ENCODE results near the gene COL6A3.

Gene COL6A3

DNA sequence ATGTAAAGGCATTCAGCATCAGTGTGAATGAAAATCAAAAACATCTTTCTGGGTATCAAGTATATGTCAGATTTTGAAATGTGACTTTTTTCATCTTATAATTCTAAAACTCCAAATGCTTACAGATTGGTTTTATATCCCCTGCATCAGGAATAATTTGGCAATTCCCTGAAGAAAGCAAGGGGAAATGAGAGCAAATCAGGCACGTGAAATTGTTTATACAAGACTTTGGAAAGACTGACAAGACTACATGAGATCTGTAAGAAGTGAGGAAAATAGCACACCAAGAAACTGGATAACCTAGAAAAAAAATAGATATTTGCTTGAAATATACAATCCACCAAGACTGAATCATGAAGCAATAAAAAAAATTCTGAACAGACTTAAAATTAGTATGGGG lies 13.8 kb downstream of the COL6A3 start:
- Histone ChIP-seq H3K36me3 (no peaks in the 10 kb centered on the region), H3K4me1 (ENCODE audit: control insufficient read depth in 1 of 2, insufficient read depth in 1 of 2, low read depth in 1 of 2, low read length in 1 of 2) (no peaks in the 10 kb centered on the region), H3K27ac (no peak overlapping the region), H3K9me3 (no peaks in the 10 kb centered on the region), H3K4me3 (ENCODE audit: low read depth in 1 of 2, low read length in 1 of 2) (no peak overlapping the region), H3K27me3 (peaks cover 40% of the 10 kb centered on the region)
- TF ChIP-seq, protein P1, sequence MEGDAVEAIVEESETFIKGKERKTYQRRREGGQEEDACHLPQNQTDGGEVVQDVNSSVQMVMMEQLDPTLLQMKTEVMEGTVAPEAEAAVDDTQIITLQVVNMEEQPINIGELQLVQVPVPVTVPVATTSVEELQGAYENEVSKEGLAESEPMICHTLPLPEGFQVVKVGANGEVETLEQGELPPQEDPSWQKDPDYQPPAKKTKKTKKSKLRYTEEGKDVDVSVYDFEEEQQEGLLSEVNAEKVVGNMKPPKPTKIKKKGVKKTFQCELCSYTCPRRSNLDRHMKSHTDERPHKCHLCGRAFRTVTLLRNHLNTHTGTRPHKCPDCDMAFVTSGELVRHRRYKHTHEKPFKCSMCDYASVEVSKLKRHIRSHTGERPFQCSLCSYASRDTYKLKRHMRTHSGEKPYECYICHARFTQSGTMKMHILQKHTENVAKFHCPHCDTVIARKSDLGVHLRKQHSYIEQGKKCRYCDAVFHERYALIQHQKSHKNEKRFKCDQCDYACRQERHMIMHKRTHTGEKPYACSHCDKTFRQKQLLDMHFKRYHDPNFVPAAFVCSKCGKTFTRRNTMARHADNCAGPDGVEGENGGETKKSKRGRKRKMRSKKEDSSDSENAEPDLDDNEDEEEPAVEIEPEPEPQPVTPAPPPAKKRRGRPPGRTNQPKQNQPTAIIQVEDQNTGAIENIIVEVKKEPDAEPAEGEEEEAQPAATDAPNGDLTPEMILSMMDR (IDR thresholded peaks at IDR 0.05) = no peak

DNA sequence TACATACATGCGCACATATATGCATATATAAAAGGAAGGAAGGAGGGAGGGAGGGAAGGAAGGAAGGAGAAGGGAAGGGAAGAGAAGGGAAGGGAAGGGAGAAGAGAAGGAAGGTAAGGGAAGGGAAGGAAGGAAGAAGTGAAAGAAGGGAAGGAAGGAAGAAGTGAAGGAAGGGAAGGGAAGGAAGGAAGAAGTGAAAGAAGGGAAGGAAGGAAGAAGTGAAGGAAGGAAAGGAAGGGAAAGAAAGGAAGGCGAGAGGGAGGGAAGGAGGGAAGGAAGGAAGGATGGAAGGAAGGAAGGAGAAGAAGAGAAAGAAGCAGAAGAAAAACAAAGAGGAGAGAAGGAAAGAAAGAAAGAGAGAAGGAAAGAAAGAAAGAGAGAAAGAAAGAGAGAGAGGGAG lies 16.9 kb downstream of the COL6A3 start:
- H3K27ac ChIP-seq = no peak overlapping the region
- H3K4me3 ChIP-seq (ENCODE audit: low read depth in 1 of 2, low read length in 1 of 2) = no peak overlapping the region
- no peaks in the 10 kb centered on the region for H3K4me1 ChIP-seq (ENCODE audit: control insufficient read depth in 1 of 2, insufficient read depth in 1 of 2, low read depth in 1 of 2, low read length in 1 of 2)
- no peaks in the 10 kb centered on the region for H3K9me3 ChIP-seq
- TF ChIP-seq, protein P1 (IDR thresholded peaks at IDR 0.05) = no peak
- H3K36me3 ChIP-seq = no peaks in the 10 kb centered on the region
- H3K27me3 ChIP-seq = peaks cover 22% of the 10 kb centered on the region

DNA sequence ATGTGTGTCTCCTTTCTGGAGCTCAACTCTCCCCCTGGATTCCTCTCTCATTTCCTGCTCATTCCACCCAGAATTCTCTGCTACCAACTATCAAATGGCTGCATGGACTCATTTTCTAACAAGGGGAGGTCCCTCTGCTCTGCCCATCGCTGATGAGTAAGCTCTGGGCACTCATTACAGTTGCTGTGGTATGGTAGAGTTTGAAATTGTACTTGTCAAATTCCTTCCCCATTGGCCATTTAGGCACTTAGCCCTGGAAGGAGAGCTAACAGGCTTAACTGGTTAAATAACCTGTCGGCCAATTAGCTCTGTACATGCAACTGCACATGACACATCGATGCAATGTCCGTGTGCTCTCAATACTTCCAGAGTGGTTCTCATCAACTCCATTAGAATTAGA lies 20.4 kb downstream of the COL6A3 start:
- no peaks in the 10 kb centered on the region for H3K9me3 ChIP-seq
- H3K4me3 ChIP-seq (ENCODE audit: low read depth in 1 of 2, low read length in 1 of 2) = no peak overlapping the region
- H3K36me3 ChIP-seq = no peaks in the 10 kb centered on the region
- H3K4me1 ChIP-seq (ENCODE audit: control insufficient read depth in 1 of 2, insufficient read depth in 1 of 2, low read depth in 1 of 2, low read length in 1 of 2) = no peaks in the 10 kb centered on the region
- H3K27ac ChIP-seq = no peak overlapping the region
- peaks cover 12% of the 10 kb centered on the region for H3K27me3 ChIP-seq
- TF ChIP-seq, protein P1 (IDR thresholded peaks at IDR 0.05) = no peak

DNA sequence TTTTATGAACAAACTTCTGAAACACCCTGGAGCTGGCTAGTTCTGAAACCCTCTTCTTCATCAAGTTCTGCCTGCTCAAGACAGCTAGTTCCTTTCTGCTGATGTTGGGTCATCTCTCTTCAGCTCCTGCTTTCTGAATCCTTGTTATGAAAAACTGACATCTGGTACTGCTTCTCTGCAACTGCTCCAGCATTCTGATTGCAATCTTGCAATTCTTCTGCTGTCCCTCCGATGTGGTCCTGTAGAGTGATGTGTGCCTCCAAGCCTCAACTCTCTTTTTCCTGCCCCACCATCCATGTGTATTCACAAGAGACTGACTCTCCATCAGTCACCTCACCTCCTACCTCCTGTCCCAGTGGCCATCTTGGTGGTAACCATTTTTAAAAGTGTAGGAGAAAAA lies 21.8 kb downstream of the COL6A3 start:
- TF ChIP-seq, protein P1 (IDR thresholded peaks at IDR 0.05) = no peak
- no peaks in the 10 kb centered on the region for H3K9me3 ChIP-seq
- no peaks in the 10 kb centered on the region for H3K4me1 ChIP-seq (ENCODE audit: control insufficient read depth in 1 of 2, insufficient read depth in 1 of 2, low read depth in 1 of 2, low read length in 1 of 2)
- H3K36me3 ChIP-seq = no peaks in the 10 kb centered on the region
- no peak overlapping the region for H3K27ac ChIP-seq
- no peak overlapping the region for H3K4me3 ChIP-seq (ENCODE audit: low read depth in 1 of 2, low read length in 1 of 2)
- peaks cover 12% of the 10 kb centered on the region for H3K27me3 ChIP-seq

DNA sequence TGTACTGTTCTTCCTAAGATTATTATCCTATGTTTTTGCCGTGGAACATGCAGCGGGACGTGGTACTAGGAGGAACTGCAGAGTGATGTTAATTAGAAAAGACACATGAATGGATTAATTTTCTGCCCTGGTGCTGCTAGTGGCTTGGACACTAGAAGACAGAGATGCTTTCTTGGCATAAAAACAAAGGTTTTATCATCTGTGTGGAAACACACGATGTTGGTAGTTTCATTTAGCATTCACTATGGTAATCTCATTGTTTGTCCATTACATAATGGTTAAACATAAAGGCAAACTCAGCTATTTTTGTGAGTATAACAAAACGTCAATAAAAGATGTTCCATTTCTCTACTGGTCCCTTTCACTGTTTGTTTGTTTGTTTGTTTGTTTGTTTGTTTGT lies 22.8 kb downstream of the COL6A3 start:
- TF ChIP-seq, protein P1 (IDR thresholded peaks at IDR 0.05) = no peak

DNA sequence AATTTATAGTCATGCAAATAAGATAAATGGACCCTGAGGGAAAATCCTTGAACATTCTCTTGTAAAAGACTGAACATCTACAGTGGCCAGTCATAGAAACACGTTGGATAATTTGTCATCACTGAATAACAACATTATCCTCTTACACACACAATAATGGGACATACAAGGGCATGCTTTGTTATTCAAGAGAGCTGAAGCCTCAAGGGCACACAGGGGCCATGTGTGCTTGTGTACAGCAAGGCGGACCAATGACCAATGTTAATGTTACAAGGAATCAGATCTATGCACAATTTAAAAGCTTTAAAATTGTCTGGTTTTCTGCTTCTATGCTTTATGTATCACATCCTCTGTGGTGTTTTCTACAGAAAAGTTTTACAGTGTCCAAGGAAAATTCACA lies 23.7 kb downstream of the COL6A3 start:
- Histone ChIP-seq H3K9me3 (no peaks in the 10 kb centered on the region), H3K27me3 (no peaks in the 10 kb centered on the region), H3K36me3 (no peaks in the 10 kb centered on the region), H3K27ac (no peak overlapping the region), H3K4me3 (ENCODE audit: low read depth in 1 of 2, low read length in 1 of 2) (no peak overlapping the region), H3K4me1 (ENCODE audit: control insufficient read depth in 1 of 2, insufficient read depth in 1 of 2, low read depth in 1 of 2, low read length in 1 of 2) (no peaks in the 10 kb centered on the region)
- TF ChIP-seq, protein P1 (IDR thresholded peaks at IDR 0.05) = no peak

More for the DNA sequence above, 22.8 kb downstream of the COL6A3 start:
- Histone ChIP-seq H3K36me3 (no peaks in the 10 kb centered on the region), H3K4me1 (ENCODE audit: control insufficient read depth in 1 of 2, insufficient read depth in 1 of 2, low read depth in 1 of 2, low read length in 1 of 2) (no peaks in the 10 kb centered on the region), H3K27me3 (peaks cover 5% of the 10 kb centered on the region), H3K9me3 (no peaks in the 10 kb centered on the region), H3K4me3 (ENCODE audit: low read depth in 1 of 2, low read length in 1 of 2) (no peak overlapping the region), H3K27ac (no peak overlapping the region)

Measured in neutrophil (primary cell).